Dermis microvascular lymphatic vessel endothelial cell (primary cell): ENCODE data around the gene HMGA1. TPM values are rescaled to one million over a fixed set of nuclear protein-coding genes. Genes with fewer than 3 reads are reported as not detected.
"Not testable (repeated sequence)": the region's sequence is repeated elsewhere in the genome, so short reads cannot be mapped to it uniquely, and the experiment has no call there.

Source experiments
- DNase-seq, 2 donors: peaks; one replicate each; pipeline versions ENCODE4 v3.0.0 to v3.0.0-alpha.2; 2010; ENCODE audit warnings: low read depth in 2 of 2
- total RNA-seq: library from RNA; depleted of rRNA; stranded (reverse); fragments of >200 nt; gene quantifications from 2 replicates; pipeline ENCODE4 v1.2.1, GENCODE V29; 2014

Gene HMGA1
- total RNA-seq, 1 donor from 2014 or later = 82.8 TPM

- no peak for DNase-seq
Observed at GRCh38 chr6:34239893-34240292, 3.2 kb downstream of the HMGA1 start.

DNA sequence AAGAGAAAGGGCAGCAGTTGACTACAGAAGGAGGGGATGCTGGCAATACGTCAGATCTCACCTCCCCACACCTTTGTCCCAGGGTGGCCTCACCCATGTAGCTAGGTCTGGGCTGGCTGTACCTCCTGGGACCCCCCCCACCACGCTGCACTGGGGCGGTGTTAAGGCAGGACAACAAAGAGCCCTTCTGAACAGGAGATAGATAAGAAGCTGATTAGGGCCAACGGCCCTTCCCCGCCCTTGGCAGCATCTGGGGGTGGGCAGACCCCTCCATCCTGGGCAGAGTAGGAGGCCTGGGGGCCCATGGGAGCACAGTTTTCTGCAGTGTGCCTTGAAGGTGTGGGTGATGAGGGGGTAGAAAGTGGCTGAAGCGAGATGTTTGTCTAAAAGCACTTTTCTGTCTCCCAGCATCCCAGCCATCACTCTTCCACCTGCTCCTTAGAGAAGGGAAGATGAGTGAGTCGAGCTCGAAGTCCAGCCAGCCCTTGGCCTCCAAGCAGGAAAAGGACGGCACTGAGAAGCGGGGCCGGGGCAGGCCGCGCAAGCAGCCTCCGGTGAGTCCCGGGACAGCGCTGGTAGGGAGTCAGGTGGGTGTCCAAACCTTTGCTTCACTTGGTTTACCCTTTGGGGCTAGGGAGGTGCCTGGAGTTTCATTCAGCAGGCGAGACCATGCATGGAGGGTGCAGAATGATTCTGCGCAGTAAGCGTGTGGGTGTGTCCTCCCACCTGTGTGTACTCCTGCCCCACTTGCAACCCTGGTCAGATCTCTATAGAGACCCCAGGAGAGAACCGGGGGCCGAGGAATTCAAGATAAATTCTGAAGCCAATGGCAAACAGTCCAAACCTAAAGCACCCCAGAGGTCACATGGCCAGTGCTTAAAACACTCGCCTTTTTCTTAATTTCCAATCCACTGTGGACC lies 3.9 kb downstream of the HMGA1 start:
- DNase-seq = no peak

GRCh38 chr6:34241351-34242215 lies 4.9 kb downstream of the HMGA1 start:
- no peak for DNase-seq

DNA sequence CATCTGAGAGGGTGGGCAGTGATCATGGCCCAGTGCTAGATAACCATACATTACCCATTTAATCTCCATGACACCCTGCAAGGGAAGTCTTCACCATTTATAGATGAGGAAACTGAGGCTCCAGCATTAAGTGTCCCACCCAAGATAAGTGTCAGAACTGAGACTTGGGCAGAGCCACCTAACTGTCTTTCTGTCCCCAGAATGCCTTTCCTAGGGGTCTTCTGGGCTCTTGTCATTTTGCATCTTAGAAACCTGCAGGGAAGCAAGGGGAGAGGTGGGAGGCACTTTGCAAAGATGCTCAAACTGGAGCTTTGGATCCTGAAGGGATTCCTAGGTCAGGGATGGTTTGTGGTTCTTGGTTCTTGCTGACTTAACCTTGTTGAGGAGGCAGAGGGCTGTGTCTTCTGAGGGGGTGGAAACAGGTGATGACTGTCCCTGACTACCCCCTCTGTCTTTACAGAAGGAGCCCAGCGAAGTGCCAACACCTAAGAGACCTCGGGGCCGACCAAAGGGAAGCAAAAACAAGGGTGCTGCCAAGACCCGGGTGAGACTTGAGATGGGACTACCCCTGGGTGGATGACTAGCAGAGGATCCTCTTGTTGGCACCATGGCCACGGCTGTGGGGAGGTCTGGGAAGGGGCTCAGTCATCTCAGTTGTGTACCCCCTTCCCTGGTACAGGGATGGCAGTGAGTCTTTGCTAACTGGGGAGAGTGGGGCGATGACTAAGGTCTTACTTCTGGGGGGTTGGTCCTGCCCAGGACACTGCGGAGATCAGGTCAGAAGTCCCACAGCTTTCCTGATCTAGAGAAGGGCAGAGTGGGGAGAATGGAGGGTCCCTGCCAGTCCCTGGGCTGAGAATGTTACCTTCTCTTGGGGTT lies 5.8 kb downstream of the HMGA1 start:
- DNase-seq = no peak

DNA sequence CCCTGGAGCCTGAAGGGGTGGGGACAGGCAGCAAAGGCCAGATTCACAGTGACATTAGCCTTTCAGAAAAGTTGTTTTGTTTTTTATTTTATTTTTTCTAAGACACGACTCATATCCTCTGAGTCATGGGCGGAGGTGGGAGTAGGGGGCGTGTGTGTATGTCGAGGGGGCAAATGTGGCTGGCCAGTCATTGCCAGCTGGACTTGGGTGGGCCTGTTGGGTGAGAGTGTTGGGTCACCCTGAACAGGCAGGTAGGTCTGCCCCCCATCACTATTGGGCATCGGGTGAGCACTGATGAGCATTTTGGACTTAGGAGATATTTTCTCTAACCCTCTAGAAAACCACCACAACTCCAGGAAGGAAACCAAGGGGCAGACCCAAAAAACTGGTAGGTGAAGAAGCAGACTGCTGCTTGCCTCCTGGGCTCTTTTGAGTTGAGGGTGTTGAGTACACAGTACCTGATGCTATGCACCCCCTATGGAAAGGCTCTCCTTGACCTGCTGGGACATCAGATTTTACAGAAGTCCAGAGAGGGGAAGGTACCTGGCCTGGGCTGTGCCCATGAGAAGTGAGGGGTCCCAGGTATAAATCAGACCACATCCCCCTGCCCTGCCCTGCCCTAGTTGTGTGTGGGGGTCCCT lies 6.6 kb downstream of the HMGA1 start:
- DNase-seq = peak in 1 of 2 donors; percentile 86

DNA sequence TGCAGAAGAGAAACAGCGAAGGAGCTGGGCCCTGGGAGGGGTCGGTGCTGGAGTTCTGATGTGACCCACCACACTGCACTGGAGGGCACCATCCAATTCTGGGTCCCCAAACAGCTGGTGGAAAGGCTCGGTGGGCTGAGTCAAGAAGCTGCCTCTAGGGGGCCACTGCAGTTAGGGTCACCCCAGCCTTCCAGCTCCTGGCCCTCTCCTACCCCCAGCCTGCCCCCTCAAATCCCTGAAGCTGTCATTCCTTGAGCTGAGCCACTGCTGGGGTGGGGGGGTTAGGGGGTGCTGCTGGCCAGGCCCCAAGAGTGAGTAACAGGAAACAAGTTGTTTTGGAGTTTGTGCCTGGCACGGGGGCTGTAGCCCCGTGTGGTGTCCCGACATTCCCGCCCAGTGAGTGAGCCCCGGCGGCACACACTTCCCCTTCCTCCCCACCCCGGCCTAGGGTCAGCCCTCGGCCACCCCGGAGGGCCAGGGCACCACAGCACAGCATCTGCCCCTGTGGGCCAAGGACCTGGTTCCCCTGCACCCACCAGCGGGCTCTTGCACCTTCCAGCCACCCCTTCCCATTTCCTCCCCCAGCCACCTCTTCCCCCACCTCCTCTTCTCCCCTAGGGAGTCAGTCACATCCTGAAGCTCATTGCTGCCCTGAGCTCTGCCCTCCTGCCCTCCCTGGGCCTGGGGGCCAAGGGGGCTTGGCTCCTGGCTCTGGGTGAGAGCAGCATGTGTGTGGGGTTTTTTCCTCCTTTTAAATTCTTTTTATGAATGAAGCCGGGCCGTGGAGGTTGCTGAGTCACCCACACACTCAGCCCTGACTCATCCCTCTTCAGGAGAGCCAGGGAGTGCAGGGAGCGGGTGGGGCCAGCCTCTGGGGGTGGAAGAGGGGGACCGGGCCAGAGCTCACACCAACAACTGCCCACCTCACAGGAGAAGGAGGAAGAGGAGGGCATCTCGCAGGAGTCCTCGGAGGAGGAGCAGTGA lies 7.5 kb downstream of the HMGA1 start:
- peak; percentile 53 to 94 for DNase-seq

GRCh38 chr6:34245032-34245760 lies 8.5 kb downstream of the HMGA1 start:
- not testable (repeated sequence) for DNase-seq

DNA sequence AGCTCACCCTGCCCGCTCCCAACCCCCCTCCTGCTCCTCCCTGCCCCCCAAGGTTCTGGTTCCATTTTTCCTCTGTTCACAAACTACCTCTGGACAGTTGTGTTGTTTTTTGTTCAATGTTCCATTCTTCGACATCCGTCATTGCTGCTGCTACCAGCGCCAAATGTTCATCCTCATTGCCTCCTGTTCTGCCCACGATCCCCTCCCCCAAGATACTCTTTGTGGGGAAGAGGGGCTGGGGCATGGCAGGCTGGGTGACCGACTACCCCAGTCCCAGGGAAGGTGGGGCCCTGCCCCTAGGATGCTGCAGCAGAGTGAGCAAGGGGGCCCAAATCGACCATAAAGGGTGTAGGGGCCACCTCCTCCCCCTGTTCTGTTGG lies 9.1 kb downstream of the HMGA1 start:
- not testable (repeated sequence) for DNase-seq

DNA sequence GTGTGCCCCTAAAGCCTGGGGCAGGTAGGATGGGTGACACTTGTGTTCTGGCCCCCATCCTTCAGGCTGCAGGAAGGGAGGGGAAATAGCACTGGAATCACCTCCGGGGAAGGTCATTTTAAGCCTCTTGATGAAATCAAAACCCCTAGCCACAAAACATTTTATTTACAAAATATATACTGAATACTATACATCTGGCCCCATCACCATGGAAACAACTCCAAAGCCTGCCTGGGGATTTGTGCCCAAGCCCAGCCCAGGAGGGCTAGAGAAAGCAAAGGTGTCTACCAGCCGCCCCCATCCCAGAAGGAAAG lies 9.5 kb downstream of the HMGA1 start:
- no peak for DNase-seq

DNA sequence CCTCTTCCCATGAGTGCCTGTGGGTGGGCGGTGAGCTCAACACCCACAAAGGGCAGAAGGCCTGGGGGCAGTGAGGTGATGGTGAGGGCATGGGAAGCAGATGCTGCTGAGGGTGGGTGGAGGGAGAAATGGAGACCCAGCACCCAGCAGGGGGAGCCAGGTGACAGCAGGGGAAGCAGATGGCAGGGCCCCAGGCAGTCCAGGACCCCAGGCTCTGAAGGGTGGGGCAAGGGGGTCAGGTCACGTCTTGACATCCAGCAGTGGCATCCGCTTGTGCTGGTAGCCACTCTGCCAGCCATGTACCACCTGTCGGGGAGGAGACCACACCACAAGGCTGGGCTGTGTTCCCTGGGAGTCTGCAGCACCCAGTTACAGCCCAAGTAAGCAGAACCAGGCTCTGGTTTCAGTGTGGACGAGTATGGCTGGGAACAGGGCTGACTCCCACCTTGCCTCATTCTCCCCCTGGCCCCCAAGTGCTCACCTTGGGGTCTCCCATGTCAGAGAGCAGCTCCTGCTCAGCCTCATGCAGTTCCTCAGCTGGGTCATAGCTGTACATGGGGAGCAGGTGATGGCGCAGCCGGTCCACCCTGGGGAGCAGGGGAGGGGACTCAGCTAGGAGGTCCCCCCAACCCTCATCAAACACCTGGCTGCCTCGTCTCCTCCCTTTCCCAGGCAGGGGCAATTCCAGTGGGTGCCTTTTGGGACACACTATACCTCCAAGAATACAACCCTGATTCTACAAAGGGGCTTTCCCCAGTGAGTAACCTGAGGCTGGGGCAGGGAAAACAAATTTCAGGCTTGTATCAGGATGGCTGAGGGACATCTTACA lies 10.1 kb downstream of the HMGA1 start:
- peak in 1 of 2 donors; percentile 45 for DNase-seq

DNA sequence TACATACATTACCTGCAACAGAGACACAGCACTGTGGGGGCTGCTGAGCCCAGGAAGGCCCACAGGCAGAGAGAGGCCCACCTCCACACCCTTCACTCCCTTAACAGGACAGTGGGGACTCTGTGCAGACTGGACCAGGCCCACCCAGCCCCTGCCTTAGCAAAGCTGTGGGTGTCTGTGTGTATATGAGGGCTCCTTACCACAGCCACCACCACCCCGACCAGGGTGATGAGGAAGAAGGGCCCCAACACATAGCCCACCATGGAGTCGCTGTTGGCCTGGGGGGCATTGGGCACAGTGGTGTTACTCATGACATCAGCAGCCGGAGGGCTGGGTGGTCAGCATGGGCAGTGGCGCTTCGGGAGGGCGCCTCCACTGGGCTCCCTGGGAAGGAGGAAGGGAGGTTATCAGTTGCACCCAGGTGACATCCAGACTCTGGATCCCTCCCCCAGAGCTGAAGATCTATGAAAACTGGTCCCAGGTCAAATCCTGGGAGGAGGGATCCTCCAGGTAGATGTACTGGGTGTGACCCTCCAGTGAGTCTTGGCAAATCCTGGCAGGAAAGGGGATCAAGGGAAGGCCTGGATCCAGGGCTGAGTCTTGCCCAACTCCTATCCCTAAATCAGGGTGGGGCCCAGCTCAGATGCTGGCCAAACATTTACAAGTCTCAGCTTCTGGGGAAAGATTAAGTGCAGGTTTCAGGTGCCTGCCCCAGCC lies 11.0 kb downstream of the HMGA1 start:
- no peak for DNase-seq

DNA sequence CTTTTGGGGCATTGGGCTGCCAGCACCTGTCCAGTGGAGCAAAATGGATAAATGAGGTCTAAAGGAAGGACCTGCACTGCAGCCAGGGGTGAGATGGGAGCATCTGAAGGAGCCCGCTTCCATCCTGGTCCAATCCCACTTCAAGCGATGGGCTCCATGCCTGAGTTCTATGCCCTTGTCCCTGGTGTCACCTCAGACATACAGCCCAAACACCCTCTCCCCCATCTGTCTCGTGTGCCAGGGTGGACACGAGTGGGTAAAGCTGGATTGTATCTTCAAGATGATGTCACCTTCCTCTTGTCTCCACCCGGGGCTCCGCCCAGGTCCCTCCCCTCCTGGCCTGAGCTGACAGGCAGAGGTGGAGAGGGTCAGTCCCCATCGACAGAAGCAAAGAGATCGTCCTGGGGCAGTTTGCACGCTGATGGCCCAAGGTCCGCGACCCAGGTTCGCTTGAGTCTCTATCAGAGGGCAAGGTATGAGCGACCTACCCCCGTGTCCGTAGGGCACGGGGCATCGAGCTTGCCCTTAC lies 11.6 kb downstream of the HMGA1 start:
- DNase-seq = peak in 1 of 2 donors; percentile 56

DNA sequence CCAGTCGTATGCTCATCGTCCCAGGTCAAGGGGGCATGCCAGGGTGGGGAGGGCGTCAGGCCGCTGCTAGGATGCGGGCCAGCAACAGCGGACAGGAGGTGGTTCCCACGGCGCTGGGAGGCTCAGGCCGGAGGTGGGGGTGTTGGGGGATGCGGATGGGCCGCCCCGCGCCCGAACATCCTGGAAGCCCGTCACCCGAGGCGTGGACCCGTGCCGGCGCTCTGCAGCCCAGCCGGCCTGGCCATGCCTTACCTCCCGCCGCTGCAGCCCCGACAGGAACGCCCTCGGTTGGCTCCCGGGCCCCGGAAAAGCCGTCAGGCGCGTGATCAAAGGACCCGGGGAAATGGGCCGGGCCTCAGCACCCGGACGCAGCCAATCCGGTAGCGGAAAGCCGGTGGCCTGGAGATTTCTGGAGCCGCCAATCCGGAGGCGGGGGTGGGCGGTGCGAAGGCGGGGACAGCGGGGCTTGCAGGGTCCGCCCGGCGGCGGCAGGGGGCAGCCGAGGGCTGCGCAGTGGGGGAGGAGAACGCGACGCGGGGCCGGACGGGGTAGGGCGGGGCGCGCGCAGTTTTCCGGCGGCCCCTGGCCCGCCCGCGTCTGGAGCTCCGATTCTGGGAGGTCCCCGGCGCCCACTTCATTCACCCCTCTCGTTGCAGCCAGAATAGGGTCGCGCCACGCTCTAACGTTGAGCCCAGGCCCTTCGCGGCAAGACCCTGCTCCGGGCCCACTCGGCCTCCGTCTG lies 12.2 kb downstream of the HMGA1 start, which contains the start of gene SMIM29:
TSS of gene SMIM29 (minus strand) at position 280 of the 742 bp plus-strand sequence. CDS start 1,215 bp downstream, outside the sequence.
- peak; percentile 71 to 93 for DNase-seq

GRCh38 chr6:34249469-34250261 lies 13.0 kb downstream of the HMGA1 start:
- DNase-seq = no peak

- DNase-seq = not testable (repeated sequence)
Observed at GRCh38 chr6:34252395-34252794, 15.7 kb downstream of the HMGA1 start.
